SW 1271 (cell line): ENCODE data around the gene RCVRN.

Experiments used
- DNase-seq, 2 experiments: peaks; one replicate each; lab custom pipeline; 2025; lab: John Stamatoyannopoulos, UW

The RCVRN gene

DNA sequence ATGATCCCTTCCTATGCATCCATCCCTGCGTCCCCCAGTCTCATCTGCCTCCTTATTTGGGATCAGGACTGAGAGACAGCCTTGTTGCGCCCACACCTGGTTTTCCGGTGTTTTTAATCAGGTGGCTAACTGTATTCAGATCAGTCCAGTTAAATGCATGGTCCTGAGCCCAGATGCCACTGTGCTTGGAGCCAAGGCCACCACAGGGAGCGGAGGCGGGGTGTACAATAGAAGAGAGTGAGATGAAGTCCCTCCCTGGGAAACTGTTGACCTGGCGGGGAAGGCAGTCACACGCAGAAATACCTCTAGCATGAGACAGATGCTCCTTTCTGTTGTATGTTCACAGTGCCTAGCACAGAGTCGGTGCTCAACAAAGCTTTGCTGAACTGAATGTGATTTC lies 6.3 kb downstream of the RCVRN start:
- no peak for DNase-seq

DNA sequence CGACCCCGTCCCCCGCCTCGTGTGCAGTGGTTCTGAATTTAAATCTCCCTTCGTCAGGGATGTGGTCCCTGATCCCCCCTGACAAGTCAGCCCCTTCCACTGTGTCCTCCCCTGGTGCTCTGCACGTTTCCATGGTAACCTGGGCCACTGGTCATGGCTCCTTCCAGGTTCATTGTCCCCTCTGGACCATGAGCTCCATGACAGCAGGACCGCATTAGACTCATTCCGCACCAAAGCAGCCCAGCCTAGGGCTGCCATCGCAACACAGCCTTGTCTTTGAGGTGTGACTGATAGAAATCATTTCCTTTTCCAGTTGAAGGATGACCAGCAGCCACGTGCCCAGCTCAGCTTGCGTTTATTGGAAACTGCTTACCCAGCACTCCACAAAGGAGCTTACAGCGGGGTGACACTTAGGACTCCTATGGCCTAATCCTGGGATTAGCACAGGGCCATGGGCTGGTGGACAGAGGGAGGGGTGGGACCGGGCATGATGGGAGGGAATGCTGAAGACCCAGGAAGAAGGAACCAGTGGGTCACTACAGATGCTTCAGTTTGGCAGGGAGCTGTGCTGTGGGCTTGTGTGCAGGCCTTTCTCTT lies 7.6 kb downstream of the RCVRN start:
- DNase-seq = no peak

DNA sequence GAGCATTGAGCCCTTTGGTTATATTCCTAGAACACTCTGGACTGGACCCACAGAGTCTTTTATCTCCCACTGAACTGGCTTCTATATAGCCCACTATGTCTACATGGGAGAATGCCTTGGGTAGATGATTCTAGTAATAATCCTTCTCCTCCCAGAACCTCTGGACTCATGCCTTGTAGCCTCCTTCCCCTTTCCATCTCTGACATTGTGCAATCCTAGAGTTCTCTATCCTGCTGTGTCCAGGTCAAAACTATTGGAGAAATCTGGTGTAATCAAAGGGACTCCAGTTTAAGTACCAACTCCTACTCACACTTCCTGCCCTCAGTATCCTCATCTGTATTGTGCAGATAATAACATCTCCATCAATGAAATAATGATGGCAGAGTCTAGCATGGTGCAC lies 9.1 kb downstream of the RCVRN start:
- DNase-seq = no peak

DNA sequence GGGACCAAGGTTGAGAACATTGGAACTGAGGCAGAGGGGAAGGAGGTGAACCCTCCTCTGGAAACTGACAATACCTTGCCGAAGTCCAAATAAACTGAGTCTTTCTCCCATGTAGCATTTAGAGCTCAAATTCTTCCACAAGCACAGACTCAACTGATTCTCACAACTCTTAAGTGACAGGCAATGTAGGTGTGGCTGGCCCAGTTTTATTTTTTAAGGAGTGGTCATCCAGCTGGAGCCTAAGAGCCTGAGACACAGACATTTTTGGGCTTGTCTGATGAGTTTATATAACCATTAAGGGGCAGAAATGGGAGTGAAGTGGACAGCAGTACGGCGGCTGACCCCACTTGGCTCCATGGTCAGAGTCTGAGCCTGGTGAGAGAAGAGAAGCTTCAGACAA lies 10.8 kb downstream of the RCVRN start:
- no peak for DNase-seq

GRCh38 chr17:9893411-9894012 lies 11.6 kb downstream of the RCVRN start:
- DNase-seq = no peak

DNA sequence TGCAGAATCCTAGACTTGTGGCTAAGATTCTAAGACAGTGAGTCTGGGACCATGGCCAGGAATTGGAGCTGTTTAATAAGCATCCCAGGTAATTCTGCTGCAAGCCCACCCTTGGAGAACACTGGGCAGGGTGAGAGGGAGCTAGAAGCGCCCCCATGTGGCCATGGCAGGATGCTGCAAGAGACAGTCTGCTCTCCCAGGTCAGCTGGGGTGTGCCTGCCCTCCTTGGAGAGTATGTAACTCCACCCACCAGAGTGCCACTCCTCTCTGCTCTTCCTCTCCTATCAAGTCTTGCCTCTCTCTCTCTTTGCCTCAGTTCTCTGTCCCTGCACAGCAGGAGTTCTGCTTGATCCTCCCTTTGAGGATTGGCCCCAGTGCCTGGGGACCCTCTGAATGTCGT lies 14.9 kb downstream of the RCVRN start:
- DNase-seq = peak in 1 of 2 experiments; percentile 21

DNA sequence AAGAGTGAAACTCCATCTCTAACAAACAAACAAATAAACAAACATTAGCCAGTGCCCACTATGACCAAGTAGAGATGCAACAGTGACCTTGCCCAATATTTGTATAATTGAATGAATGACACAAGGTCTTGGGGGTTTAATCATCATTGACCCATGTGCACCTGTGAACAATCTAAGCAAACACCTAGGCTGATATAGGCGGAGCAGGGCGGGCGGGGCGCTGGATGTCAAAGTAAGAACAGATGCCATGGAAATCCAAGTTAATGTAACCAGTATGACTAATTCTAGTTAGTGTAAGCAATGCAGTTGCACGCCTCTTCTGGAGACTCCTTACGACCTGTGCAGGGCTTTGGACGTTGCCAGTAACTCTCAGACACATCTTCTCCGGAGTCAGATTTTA lies 17.6 kb downstream of the RCVRN start:
- no peak for DNase-seq

GRCh38 chr17:9886141-9886930 lies 18.7 kb downstream of the RCVRN start:
- no peak for DNase-seq

DNA sequence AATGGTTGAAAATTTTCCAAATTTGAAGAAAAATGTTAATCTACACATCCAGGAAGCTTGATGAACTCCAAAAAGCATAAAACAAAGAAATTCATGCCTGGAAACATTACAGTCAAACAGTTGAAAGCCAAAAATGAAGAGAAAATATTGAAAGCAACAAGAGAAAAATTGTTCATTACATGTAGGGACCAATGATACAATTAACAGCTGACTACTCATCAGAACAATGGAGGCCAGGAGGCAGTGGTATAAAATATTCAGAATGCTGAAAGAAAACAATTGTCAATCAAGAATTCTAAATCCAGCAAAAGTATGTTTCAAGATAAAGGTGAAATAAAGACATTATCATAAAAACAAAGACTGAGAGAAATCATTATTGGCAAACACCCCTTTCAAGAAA lies 21.6 kb downstream of the RCVRN start:
- no peak for DNase-seq

DNA sequence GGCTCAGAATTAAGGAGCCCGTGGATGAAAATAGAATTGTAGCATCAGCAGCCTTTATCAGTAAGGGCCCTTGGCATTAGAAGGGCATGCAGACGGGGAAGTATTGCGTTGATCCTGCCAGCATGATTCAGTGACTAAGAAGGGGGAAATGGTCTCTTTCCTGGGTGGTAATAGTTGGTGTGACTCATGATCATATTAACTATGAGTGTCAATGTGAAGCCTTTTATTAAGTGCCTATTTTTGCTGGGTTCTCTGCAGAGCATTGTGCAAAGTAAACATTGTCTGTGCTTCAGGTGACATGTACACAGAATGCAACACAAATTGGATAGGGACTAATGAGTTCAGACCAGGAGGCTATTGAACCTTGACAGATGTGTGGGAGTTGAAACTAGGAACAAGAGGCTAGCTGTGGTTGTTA lies 24.5 kb downstream of the RCVRN start:
- peak in 1 of 2 experiments; percentile 4 for DNase-seq

DNA sequence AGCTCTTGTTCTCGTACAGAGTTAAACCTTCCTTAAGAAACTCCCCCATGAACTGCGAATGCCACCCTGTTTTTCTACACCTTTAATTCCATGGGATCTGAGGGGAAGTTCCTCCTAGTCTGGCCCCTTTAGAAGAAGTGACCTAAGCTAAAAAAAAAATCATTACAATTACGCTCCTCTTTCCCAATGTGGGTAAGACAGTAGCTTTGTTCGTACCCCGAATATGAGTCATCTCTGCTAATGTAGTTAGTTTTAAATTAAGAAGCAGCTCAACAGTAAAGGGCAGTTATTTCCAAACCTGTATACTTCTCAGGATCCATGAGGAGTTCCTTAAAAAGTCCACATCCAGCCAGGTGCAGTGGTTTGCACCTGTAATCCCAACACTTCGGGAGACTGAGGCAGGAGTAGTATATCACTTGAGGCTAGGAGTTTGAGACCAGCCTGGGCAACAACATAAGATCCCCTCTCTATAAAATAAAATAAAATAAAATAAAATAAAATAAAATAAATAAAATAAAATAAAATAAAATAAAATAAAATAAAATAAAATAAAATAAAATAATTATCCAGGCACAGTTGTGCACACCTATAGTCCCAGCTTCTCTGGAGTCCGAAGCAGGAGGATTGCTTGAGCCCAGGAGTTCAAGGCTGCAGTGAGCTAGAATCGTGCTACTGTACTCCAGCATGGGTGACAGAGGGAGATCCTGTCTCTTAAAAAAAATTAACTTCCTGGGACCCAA lies 26.1 kb downstream of the RCVRN start:
- DNase-seq = no peak

GRCh38 chr17:9878356-9878755 lies 26.7 kb downstream of the RCVRN start:
- no peak for DNase-seq

GRCh38 chr17:9875441-9875840 lies 29.6 kb downstream of the RCVRN start:
- no peak for DNase-seq

DNA sequence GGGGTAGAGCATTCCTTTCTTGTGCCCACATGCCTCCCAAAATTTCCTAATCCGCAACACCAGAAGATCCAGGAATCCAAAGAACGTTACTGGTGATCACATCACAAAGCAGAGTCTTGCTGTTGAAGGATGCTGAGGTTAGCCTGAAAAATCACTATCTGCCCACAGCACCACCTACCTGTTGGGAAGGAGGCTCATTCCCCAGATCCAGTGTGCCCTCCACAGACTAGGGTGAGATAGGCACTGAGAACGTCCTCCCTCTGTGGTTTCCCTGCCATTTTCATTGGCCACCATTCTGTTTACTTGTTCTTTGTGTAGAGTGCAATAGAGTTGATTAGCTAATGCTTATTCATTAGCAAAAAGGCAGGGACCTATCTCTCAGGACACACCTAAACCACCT lies 30.3 kb downstream of the RCVRN start:
- no peak for DNase-seq

- no peak for DNase-seq
These were observed 32.2 kb downstream of the RCVRN start for GRCh38 chr17:9872852-9873251.

DNA sequence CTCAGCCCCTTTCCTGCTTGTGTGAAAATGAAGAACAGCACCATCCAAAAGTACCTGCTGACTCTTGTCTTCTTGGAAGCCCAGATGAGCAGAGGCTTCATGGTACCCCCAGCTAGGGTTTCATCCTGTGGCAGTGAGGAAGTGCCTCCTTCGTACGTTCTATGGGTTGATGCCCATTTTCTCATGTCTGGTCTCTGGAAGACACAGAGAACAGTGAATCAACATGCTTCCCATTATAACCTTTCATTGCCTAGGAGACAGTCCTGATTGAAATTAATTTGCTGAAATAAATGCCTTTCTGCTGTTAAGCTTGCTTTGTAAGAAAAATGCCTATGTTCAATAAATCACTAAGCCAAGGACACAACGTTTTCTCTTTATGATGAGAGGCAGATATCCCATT lies 36.5 kb downstream of the RCVRN start:
- no peak for DNase-seq

GRCh38 chr17:9865586-9865985 lies 39.5 kb downstream of the RCVRN start:
- no peak for DNase-seq

DNA sequence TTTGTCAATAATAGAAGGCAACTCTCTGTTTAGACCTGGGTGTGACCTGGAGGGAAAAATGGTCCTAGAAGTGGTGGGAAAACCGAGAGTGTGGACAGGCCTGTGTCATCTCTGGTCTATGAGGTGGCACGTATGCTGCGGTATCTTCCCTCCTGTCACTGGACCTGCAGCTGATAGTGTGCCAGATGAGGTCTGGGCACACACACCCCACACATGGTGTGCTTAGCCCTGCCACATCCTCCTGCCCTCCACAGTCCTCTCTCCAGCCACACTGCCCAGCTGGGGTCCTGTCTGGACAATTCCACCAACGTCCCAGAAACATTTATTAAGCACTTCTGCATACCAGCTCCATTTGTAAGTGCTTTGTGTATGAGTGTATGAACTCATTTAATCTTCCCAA lies 42.1 kb downstream of the RCVRN start:
- no peak for DNase-seq

GRCh38 chr17:9862220-9862619 lies 42.9 kb downstream of the RCVRN start:
- DNase-seq = no peak

DNA sequence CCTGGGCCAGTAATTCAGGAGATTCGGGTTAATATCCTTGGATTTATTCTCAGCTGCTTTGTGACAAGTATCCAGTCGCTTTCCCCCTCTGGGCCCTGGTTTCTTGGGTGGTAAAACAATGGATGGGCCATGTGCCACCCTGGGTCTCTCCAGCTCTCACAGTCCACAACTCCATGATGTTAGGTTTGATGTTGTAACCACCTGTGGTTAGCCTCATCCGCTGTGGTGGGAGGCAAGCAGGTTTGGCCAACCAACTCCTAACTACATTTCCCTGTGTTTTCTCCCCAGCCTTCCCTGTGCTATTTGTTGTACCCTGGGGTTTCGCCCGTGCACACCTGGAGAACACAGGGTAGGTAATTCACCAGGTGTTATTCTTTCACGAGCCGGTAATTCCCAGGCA lies 44.2 kb downstream of the RCVRN start:
- no peak for DNase-seq

- no peak for DNase-seq
These were observed 45.3 kb downstream of the RCVRN start for GRCh38 chr17:9859781-9860180.

GRCh38 chr17:9855036-9855435 lies 50.0 kb downstream of the RCVRN start:
- no peak for DNase-seq

- no peak for DNase-seq
These were observed 50.8 kb downstream of the RCVRN start for GRCh38 chr17:9854255-9854654.
